ENCODE data around the gene SPON1.

GRCh38 chr11:13927481-13927880, 35.0 kb upstream of the SPON1 start:
- TF ChIP-seq, protein P1, sequence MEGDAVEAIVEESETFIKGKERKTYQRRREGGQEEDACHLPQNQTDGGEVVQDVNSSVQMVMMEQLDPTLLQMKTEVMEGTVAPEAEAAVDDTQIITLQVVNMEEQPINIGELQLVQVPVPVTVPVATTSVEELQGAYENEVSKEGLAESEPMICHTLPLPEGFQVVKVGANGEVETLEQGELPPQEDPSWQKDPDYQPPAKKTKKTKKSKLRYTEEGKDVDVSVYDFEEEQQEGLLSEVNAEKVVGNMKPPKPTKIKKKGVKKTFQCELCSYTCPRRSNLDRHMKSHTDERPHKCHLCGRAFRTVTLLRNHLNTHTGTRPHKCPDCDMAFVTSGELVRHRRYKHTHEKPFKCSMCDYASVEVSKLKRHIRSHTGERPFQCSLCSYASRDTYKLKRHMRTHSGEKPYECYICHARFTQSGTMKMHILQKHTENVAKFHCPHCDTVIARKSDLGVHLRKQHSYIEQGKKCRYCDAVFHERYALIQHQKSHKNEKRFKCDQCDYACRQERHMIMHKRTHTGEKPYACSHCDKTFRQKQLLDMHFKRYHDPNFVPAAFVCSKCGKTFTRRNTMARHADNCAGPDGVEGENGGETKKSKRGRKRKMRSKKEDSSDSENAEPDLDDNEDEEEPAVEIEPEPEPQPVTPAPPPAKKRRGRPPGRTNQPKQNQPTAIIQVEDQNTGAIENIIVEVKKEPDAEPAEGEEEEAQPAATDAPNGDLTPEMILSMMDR (IDR thresholded peaks at IDR 0.05): no peak
- no peak for TF ChIP-seq POLR2A (IDR thresholded peaks at IDR 0.05)
